HL-60 (cell line): ENCODE results near the gene SREK1IP1.
"Not testable (repeated sequence)": the region's sequence is repeated elsewhere in the genome, so short reads cannot be mapped to it uniquely, and the experiment has no call there.

Experiments used
- DNase-seq, 2 experiments: peaks; one replicate each; pipeline ENCODE4 v3.0.0-alpha.2; 2010 to 2020; ENCODE audit warnings: low read depth in 1 of 2, low spot score in 1 of 2
- H3K27ac ChIP-seq: fragments of 250-450 bp; sonication (Bioruptor Pico); replicated peaks from 2 replicates; pipeline ENCODE4 v1.5.1; 2020; ENCODE audit warnings: mild to moderate bottlenecking, moderate library complexity
- H3K27me3 ChIP-seq: fragments of 250-450 bp; sonication (Bioruptor Pico); 2 replicates; pipeline ENCODE4 v1.5.1; 2021; ENCODE audit warnings: mild to moderate bottlenecking, moderate library complexity; ENCODE audit not compliant: insufficient read depth, poor library complexity, severe bottlenecking
- H3K4me3 ChIP-seq: replicated peaks from 2 replicates; pipeline ENCODE4 v1.5.1; 2011; ENCODE audit warnings: mild to moderate bottlenecking, control low read depth, low read length; ENCODE audit not compliant: insufficient read depth
- GABPA ChIP-seq: IDR thresholded peaks from 2 replicates; pipeline ENCODE4 v1.6.1; 2012; ENCODE audit warnings: low read depth
- POLR2AphosphoS5 ChIP-seq: IDR thresholded peaks from 2 replicates; pipeline ENCODE4 v1.6.1; 2012; ENCODE audit warnings: low read depth
- SPI1 ChIP-seq: IDR thresholded peaks from 2 replicates; pipeline ENCODE4 v1.6.1; 2012; ENCODE audit warnings: low read depth, mild to moderate bottlenecking, borderline replicate concordance
- TF ChIP-seq, protein P1 (sequence below): IDR thresholded peaks from one replicate; pipeline ENCODE4 v1.5.1; 2011; ENCODE audit warnings: low read length, control low read depth, inconsistent platforms; ENCODE audit not compliant: insufficient read depth
- TF ChIP-seq, protein P2 (sequence below): IDR thresholded peaks from 2 replicates; pipeline ENCODE4 v1.6.1; 2012; ENCODE audit warnings: low read depth; ENCODE audit not compliant: insufficient replicate concordance

SREK1IP1 gene

DNA sequence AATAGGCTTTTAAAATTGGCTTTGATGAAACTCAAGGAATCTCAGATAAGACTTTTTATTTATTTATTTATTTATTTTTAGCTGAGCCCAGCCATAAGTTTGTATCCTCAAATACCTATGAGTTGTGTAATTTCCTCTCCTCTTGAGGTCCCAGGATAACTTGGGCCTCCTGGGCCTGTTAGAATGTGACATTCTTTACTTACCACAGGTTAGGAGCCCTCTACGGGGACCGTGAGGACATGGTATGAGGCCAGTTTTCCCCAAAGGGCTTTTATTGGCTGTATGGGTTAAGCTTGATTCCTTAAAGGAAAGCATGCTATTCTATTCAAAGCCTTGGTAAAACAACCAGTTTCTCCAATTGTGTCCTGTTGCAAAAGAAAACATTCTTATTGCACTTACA, 61.3 kb downstream of the SREK1IP1 start:
- Histone ChIP-seq H3K27me3 (no peaks in the 10 kb centered on the region), H3K27ac (no peak overlapping the region), H3K4me3 (no peak overlapping the region)
- no peak for TF ChIP-seq POLR2AphosphoS5
- TF ChIP-seq, protein P1, sequence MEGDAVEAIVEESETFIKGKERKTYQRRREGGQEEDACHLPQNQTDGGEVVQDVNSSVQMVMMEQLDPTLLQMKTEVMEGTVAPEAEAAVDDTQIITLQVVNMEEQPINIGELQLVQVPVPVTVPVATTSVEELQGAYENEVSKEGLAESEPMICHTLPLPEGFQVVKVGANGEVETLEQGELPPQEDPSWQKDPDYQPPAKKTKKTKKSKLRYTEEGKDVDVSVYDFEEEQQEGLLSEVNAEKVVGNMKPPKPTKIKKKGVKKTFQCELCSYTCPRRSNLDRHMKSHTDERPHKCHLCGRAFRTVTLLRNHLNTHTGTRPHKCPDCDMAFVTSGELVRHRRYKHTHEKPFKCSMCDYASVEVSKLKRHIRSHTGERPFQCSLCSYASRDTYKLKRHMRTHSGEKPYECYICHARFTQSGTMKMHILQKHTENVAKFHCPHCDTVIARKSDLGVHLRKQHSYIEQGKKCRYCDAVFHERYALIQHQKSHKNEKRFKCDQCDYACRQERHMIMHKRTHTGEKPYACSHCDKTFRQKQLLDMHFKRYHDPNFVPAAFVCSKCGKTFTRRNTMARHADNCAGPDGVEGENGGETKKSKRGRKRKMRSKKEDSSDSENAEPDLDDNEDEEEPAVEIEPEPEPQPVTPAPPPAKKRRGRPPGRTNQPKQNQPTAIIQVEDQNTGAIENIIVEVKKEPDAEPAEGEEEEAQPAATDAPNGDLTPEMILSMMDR, result no peak
- TF ChIP-seq SPI1, result no peak
- no peak for TF ChIP-seq GABPA
- TF ChIP-seq, protein P2, sequence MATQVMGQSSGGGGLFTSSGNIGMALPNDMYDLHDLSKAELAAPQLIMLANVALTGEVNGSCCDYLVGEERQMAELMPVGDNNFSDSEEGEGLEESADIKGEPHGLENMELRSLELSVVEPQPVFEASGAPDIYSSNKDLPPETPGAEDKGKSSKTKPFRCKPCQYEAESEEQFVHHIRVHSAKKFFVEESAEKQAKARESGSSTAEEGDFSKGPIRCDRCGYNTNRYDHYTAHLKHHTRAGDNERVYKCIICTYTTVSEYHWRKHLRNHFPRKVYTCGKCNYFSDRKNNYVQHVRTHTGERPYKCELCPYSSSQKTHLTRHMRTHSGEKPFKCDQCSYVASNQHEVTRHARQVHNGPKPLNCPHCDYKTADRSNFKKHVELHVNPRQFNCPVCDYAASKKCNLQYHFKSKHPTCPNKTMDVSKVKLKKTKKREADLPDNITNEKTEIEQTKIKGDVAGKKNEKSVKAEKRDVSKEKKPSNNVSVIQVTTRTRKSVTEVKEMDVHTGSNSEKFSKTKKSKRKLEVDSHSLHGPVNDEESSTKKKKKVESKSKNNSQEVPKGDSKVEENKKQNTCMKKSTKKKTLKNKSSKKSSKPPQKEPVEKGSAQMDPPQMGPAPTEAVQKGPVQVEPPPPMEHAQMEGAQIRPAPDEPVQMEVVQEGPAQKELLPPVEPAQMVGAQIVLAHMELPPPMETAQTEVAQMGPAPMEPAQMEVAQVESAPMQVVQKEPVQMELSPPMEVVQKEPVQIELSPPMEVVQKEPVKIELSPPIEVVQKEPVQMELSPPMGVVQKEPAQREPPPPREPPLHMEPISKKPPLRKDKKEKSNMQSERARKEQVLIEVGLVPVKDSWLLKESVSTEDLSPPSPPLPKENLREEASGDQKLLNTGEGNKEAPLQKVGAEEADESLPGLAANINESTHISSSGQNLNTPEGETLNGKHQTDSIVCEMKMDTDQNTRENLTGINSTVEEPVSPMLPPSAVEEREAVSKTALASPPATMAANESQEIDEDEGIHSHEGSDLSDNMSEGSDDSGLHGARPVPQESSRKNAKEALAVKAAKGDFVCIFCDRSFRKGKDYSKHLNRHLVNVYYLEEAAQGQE, result no peak
- DNase-seq, result no peak

DNA sequence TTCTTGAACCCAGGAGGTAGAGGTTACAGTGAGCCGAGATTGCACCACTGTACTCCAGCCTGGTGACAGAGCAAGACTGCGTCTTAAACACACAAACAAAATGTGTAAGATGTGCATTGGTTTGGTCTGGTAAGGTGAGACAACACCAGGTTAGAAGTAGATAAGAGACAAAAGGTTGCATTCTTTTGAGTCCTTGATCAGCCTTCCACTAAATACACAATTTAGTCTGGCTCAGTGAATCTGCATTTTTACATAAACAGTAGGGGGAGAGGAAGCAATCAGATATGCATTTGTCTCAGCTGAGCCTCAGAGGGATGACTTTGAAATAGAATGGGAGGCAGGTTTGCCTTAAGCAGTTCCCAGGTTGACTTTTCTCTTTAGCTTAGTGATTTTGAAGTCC, 62.4 kb downstream of the SREK1IP1 start:
- H3K4me3 ChIP-seq, H3K27ac ChIP-seq, H3K27me3 ChIP-seq, DNase-seq: not testable (repeated sequence)

DNA sequence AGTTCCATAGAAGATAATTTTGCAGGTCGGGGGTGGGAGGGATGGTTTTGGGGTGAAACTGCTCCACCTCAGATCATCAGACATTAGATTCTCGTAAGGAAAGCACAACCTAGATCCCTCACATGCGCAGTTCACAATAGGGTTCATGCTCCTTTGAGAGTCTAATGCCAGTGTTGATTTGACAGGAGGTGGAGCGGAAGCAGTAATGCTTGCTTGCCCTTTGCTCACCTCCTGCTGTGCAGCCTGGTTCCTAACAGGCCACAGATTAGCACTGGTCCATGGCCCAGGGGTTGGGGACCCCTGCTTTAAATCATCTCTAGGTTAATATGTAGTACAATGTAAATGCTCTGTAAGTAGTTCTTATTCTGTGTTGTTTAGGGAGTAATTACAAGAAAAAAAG, 67.7 kb downstream of the SREK1IP1 start:
- no peak overlapping the region for H3K4me3 ChIP-seq
- H3K27ac ChIP-seq, result no peak overlapping the region
- no peak for DNase-seq

DNA sequence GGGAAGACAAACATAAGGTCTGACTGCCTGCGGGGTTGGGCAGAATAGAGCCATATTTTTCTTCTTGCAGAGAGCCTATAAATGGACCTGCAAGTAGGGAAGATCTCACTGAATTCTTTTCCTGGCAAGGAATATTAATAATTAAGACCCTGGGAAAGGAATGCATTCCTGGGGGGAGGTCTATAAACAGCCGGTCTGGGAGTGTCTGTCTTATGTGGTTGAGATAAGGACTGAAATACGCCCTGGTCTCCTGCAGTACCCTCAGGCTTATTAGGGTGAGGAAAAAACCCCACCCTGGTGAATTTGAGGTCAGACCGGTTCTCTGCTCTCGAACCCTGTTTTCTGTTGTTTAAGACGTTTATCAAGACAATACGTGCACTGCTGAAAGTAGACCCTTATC, 72.1 kb downstream of the SREK1IP1 start:
- not testable (repeated sequence) for H3K4me3 ChIP-seq, DNase-seq, H3K27me3 ChIP-seq, H3K27ac ChIP-seq

More for the DNA sequence above, 67.7 kb downstream of the SREK1IP1 start:
- TF ChIP-seq GABPA (no peak), POLR2AphosphoS5 (no peak), SPI1 (no peak)
- TF ChIP-seq, protein P2, result no peak
- TF ChIP-seq, protein P1, result no peak
- no peaks in the 10 kb centered on the region for H3K27me3 ChIP-seq

DNA sequence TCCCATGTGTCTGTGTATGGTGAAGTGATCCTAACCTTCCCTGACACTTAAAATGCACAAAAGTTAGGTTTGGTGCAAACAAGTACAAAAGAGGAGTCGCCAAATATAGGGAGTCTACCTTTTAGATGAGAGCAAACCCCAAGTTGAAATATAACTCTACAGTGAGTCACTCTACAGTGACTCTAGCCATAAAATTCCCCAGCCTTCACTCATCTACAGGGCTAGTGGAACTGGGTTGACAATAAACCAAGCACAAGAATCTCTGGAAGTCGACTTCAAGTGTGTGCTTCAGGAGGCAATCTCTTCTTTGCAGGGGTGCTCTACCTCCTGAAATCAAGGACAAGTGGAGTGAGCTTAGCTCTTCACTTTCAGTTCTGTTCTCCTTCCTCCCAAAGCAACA, 74.9 kb downstream of the SREK1IP1 start:
- no peak for DNase-seq
- TF ChIP-seq, protein P2, result no peak
- TF ChIP-seq SPI1 (no peak), GABPA (no peak), POLR2AphosphoS5 (no peak)
- TF ChIP-seq, protein P1, result no peak
- H3K27ac ChIP-seq, result no peak overlapping the region
- H3K27me3 ChIP-seq, result peaks cover 2% of the 10 kb centered on the region
- no peak overlapping the region for H3K4me3 ChIP-seq
